GM18867 (cell line): ENCODE measurements around the gene CDK11B.

Experiments
- ATAC-seq: cut with Tn5 transposase; IDR thresholded peaks from one replicate; pipeline ENCODE4 v1.9.1; 2021; ENCODE audit warnings: mild to moderate bottlenecking, moderate library complexity; ENCODE audit not compliant: unreplicated experiment

The CDK11B gene

DNA sequence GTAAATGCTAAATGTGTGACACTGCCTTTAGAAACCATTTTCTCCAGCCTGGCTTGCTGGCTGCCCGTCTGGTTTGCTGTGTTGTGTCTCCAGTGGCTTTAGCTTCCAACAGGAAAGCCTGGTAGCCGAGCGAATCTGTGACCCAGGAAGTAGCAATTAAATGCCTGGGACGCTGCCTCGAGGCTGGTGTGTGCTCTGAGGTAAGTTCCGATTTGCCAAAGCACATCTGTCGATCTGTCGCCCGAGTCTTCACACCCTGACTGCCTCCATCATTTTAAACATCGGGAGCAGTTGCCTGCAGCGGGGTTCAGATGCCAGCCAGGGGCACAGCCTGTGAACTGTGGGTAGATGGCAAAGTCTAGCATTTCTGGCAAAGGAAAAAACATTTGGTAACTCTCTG, 41.3 kb downstream of the CDK11B start:
- no peak for ATAC-seq

DNA sequence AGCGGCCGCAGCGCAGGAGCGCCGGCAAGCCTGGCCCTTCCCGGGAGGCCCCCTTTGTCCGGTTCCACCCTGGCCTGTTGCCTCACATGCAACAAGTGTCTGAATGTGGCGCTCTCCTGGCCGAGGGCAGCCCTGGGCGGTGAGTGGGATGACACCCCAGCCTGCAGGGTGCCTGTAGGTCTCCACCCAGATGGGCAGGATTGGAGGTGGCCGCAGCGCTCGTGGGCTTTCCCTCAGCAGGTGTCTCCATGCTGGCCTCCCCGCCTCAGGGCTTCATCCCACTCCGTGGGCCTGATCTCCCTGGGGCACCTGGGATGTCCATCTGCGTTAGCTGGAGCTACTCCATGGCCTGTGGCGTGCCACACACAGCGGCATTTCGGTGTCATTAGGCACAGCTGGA, 42.0 kb downstream of the CDK11B start:
- ATAC-seq: no peak

DNA sequence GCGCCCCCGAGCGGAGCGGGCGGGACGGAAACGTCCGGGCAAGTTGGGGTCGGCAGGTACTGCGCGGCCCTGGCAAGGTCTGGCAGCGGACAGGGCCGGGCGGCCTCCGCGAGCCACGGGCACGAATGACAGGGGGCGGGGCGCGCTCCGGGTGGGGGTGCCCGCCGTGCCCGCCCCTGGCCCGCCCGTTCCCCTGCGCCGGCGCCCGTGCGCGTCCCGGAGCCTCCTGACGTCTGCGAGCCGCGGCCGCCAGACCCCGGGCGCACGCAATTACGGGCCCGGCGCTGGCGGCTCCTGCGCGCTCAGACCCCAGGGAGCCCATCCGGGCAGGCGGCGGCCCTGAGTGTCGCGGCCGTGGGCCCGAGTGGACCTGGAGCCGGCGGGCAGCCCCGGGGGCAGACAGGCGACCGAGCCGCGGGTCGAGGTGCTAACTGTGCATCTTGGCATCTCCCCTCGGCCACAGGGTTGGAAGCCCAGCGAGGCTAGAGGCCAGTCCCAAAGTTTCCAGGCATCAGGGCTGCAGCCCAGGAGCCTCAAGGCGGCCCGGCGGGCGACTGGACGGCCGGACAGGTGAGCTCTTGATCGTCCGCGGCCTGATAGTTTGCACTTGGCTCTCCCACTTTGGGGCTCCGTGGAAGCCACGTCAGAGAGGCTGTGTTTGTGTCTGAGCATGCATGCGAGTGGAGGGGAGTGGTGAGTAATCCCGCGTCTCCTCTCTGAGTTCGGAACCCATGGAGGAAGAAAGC, 42.6 kb downstream of the CDK11B start:
- peak; percentile 10 for ATAC-seq

DNA sequence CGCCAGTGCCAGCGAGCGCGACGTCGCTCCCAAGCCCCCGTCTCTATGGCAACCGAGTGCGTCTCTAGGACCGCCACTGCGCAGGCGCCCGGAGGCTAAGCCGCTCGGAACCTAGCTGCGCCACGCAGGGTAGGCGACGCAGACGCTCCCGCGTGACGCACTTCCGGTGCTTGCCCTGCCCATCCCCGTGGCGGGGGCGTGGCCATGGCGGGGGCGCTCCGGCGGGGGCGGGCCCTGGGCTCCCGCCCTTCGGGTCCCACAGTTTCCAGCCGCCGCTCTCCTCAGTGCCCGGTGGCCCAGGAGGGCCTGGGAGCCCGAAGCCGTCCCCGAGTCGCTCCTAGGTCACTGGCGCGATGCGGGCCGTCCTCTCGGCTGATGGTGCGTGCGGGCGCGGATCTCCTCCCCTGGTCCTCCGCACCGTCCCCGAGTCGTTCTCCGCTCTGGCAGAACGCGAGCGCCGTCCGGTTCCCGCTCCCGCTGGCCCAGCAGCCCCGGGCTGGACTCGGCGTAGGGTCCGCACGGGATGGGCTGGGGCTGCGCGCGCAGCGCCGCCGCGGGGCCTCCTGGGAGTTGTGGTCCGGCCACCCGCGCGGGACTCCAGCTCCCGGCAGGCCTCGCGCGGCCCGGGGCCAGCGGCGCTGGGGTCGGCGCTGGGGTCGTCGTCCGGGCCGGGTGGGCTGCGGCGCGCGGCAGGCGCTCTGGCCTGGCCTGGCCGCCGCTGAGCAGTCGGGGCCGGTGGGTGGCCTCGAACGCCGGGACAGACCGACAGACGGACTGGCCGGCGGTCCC, 43.4 kb downstream of the CDK11B start, which contains the start of gene MIB2:
MIB2 (plus strand) TSS at position 245 of the 789 bp plus-strand sequence. CDS start 7,953 bp downstream, outside the sequence.
- ATAC-seq: peak; percentile 78

DNA sequence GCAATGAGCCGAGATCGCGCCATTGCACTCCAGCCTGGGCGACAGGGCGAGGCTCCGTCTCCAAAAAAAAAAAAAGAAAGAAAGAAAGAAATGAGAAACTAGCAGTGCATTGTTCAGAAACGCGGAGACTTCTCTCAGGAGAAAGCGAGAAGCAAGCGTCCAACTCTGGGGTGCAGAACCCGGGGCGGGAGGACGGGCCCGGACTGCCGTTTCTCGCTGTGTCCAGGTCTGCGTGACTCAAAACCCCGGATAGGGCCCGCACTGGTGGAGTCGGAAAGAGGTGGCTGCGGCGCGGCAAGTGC, 43.9 kb downstream of the CDK11B start:
- ATAC-seq: no peak

- no peak for ATAC-seq
These were observed 44.4 kb downstream of the CDK11B start for GRCh38 chr1:1614204-1614953.

DNA sequence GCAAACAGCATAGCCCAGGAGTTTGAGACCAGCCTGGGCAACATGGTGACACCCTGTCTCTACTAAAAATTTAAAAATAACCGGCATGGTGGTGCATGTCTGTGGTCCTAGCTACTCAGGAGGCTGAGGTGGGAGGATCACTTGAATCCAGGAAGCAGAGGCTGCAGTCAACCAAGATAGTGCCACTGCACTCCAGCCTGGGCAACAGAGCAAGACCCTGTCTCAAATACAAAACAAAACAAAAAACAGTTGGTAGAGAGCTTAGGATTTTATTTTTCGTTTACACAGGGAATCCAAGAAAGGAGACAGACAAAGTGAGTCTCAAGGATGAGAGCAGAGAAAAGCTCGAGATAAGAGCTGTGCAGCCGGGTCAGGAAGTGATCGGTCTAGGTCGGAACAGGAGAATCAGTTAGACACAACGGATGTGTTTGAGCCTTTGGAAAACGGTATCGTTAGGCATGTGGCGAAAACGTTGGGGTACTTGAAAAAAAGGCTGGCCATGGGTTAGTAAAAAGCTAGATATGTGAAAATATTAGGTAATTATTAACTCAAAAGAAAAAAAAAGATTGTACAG, 45.2 kb downstream of the CDK11B start:
- no peak for ATAC-seq

DNA sequence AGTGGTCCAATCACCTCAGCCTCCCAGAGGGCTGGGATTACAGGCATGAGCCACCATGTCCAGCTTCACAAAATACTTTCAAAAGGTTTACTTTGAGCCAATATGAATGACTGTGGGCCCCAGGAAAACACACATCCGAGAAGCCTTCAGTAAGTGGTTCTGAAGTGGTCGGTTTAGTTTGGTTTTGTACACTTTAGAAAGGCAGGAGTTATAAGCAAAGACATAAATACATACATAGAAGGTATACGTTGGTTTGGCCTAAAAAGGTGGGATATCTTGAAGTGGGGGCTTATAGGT, 46.8 kb downstream of the CDK11B start:
- ATAC-seq: no peak

DNA sequence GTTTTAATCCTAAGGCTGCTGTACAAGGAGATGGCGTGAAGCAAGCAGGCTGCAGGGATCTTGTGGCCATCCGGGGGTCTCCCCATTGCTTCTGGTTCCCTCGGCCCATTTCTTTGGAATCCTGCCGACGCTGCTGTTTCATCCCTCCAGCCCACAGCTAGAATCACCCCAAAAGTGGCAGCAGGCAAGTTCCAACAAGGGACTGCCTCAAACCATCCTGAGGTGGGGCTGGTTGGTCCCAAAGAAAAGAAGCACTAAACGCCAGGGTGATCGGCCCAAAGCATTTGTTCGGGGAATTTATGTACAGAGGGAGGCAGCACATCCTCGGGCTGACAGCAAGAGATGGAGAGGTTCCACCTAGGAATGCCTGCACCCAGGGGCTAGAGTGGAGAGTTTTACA, 48.0 kb downstream of the CDK11B start:
- ATAC-seq: no peak

GRCh38 chr1:1609822-1610485, 48.9 kb downstream of the CDK11B start:
- no peak for ATAC-seq

GRCh38 chr1:1606232-1606631, 52.6 kb downstream of the CDK11B start:
- no peak for ATAC-seq

DNA sequence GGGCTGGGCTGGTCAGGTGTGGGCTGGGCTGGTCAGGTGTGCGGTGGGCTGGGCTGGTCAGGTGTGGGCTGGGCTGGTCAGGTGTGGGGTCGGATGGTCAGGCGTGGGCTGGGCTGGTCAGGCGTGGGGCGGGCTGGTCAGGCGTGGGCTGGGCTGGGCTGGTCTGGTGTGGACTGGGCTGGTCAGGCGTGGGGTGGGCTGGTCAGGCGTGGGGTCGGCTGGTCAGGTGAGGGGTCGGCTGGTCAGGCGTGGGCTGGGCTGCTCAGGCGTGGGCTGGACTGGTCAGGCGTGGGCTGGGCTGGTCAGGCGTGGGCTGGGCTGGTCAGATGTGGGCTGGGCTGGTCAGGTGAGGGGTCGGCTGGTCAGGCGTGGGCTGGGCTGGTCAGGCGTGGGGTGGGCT, 53.1 kb downstream of the CDK11B start:
- ATAC-seq: no peak

DNA sequence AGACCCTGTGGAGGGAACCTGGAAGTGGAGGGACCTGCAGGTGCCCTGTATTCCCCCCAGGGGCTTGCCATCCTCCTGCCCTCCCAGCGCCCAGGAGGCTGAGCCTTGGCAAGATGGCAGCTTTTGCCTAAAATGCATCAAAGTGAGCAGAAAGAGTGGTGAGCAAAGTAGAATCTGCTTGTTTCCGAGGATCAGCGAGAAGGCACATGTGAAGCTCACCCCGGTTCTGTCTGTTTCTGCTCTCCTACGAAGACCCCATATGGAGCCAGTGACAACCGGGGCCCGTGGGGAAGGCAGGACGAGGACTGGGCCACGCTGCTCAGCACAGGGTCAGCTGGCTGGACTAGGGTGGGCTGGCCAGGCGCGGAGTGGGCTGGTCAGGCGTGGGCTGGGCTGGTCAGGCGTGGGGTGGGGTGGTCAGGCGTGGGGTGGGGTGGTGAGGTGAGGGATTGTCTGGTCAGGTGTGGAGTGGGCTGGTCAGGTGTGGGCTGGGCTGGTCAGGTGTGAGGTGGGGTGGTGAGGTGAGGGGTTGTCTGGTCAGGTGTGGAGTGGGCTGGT, 53.7 kb downstream of the CDK11B start:
- no peak for ATAC-seq

DNA sequence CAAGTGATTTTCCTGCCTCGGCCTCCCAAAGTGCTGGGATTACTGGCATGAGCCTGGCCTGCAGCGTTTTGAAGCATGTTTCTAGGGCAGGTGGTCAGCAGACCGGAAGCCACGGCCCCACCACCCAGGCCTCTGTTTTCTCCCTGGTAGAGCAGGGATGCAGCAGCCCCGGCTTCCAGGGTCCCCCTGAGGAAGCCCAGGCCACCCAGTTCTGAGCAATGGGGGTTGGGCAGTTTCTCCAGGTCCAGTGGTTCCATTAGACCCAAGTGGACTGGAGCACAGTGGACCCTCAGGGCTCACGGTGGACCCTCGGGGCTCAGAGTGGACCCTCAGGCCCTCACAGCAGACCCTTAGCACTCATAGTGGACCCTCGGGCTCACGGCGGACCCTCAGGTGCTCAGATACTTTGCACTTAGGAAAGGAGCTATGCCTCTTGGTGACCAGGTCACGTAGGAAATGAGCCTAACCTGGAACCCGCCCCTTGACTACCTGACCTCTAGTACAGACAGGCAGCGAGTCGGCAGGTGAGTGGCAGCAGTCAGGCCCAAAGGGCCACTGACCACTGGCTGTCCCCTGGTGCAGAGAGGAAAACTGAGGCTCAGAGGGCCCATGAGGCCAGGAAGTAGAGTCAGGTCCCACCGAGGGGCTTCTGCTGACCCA, 54.3 kb downstream of the CDK11B start:
- no peak for ATAC-seq

DNA sequence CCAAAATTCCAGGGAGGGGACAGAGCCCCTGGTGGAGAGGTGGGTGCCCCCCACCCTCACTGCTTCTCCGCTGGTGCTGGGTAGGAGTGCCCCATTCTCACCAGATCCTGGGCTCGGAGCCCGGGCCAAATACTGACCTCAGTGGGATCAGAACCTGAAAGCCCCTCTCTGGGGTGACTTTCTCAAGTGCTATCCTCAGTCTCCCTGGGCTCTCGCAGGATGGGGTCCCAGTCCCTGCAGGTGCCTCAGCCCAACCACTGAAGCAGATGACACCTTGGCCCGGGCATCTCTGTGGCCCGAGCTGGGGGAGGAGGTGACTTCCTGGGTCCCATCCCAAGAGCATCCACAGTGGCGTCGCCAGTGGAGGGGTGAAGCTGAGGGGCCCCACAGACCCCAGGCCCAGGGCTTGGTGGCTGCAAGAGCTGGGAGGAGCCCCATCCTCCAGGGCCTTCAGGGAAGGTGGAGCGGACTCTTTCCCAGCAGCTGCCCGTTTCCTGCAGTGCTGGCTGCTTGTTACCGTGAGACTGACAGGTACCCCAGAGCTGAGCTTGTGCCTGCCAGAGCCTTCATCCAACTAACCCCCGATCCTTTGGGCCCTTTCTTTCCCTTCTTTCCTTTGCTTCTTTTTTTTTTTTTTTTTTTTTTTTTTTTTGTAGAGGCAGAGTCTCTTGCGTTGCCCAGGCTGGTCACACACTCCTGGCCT, 55.0 kb downstream of the CDK11B start:
- no peak for ATAC-seq

GRCh38 chr1:1602968-1603506, 55.8 kb downstream of the CDK11B start:
- no peak for ATAC-seq

DNA sequence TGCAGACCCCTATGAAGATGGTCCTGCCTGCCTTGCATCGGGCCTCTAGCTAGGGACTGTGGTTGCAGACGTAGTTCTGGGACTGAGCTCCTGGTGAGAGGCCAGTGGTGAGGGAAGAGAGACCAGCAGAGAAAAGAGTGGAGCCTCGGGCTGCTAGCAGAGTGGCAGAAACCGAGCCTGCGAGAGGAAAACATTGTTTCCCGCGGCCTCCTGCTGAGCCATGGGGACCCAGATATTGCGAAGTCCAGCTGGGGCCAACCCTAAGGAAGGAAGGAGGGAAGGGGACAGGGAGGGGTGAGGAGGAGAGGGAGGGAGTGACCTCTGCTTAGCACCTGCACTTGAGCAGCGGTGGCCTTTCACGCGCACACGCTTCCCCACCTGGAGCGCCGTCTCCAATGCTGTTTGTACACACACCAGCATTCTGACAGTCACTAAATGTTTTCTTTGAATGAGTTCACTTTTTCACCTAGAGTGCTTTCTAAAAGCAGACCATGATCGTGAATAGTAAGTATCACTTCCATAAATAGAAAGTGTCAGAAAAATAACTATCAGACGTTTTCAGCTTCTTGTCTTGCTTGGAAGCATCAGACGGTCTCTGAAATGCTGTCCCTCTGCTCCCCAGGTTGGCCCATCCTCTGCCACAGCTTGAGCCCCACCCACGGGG, 56.4 kb downstream of the CDK11B start:
- no peak for ATAC-seq

- no peak for ATAC-seq
These were observed 57.1 kb downstream of the CDK11B start for GRCh38 chr1:1601564-1602303.
